Gastroesophageal sphincter (tissue), 3 donors: Measurements from ENCODE around the gene HECTD4.
"Not testable (repeated sequence)": the region's sequence is repeated elsewhere in the genome, so short reads cannot be mapped to it uniquely, and the experiment has no call there.

Source experiments
- CTCF ChIP-seq, 4 experiments: fragments of 200-600 bp in 2 of 4; fragments of 450-650 bp in 2 of 4; sonication (generic) in 1 of 4; IDR thresholded peaks; one replicate each; pipeline ENCODE4 v1.5.1; 2017 to 2019; ENCODE audit warnings: antibody characterized with exemption in 4 of 4, mild to moderate bottlenecking in 2 of 4, moderate library complexity in 2 of 4
- EP300 ChIP-seq: sonication (generic); formaldehyde crosslinking; IDR thresholded peaks from one replicate; pipeline ENCODE4 v1.6.1; 2017; ENCODE audit warnings: antibody characterized with exemption, mild to moderate bottlenecking
- POLR2A ChIP-seq, 2 donors: fragments of 450-650 bp; IDR thresholded peaks; one replicate each; pipeline ENCODE4 v1.6.1; 2017; ENCODE audit warnings: antibody characterized with exemption in 2 of 2, mild to moderate bottlenecking in 2 of 2, moderate library complexity in 1 of 2
- POLR2AphosphoS5 ChIP-seq: sonication (generic); formaldehyde crosslinking; IDR thresholded peaks from one replicate; pipeline ENCODE4 v1.6.1; 2017; ENCODE audit warnings: antibody characterized with exemption

DNA sequence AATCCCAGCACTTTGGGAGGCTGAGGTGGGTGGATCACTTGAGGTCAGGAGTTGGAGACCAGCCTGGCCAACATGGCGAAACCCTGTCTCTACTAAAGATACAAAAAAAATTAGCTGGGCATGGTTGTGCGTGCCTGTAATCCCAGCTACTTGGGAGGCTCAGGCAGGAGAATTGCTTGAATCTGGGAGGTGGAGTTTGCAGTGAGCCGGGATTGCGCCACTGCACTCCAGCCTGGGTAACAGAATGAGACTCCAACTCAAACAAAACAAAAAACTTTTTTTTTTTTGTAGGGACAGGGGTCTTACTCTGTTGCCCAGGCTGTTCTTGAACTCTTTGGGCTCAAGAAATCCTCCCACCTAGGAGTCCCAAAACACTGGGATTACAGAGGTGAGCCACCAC is 33.2 kb upstream of the HECTD4 start:
- TF ChIP-seq EP300; CTCF (IDR thresholded peaks at IDR 0.05); POLR2AphosphoS5; POLR2A (IDR thresholded peaks at IDR 0.05): not testable (repeated sequence)
